OCI-LY7 (cell line): Measurements from ENCODE around the gene STOX2. TPM values are rescaled to one million over a fixed set of nuclear protein-coding genes. Genes with fewer than 3 reads are reported as not detected.

Source experiments
- BruUV-seq: library from RNA; stranded (reverse); fragments of 400-500 nt; replicated peaks from 2 replicates; lab custom pipeline; 2021; lab: Mats Ljungman, UMichigan
- CTCF ChIA-PET: fragments of 300-600 bp; sonication (Branson Sonifier 250); formaldehyde crosslinking; loops from one replicate; lab custom pipeline; 2022; ENCODE audit warnings: antibody characterized with exemption; ENCODE audit not compliant: unreplicated experiment; lab: Charles Lee
- POLR2A ChIA-PET: fragments of 300-600 bp; sonication (Branson Sonifier 250); formaldehyde crosslinking; loops from one replicate; lab custom pipeline; 2022; ENCODE audit warnings: antibody characterized with exemption; lab: Charles Lee
- DNase-seq: peaks from one replicate; pipeline ENCODE4 v3.0.0-alpha.2; 2015; ENCODE audit warnings: low spot score
- H2AFZ ChIP-seq: fragments of 200-600 bp; sonication (generic), shearing (Covaris generic); 2 replicates; pipeline ENCODE4 v1.6.1; 2014; ENCODE audit warnings: mild to moderate bottlenecking, antibody characterized with exemption, low read length, moderate library complexity
- H3K27ac ChIP-seq: fragments of 200-600 bp; sonication (generic); 2 replicates; pipeline ENCODE4 v1.5.1; 2014; ENCODE audit warnings: mixed run types, low read depth, mild to moderate bottlenecking, moderate library complexity, low read length, inconsistent platforms; ENCODE audit not compliant: poor library complexity, severe bottlenecking
- H3K36me3 ChIP-seq: fragments of 200-600 bp; sonication (generic); 2 replicates; pipeline ENCODE4 v1.6.1; 2014; ENCODE audit warnings: mild to moderate bottlenecking, antibody characterized with exemption, low read length, moderate library complexity, mixed read lengths; ENCODE audit not compliant: insufficient read depth
- H3K4me1 ChIP-seq: fragments of 200-600 bp; sonication (generic); 2 replicates; pipeline ENCODE4 v1.5.1; 2014; ENCODE audit warnings: mild to moderate bottlenecking, low read length; ENCODE audit not compliant: insufficient read depth, poor library complexity, severe bottlenecking
- H3K4me2 ChIP-seq: fragments of 200-600 bp; sonication (generic); 2 replicates; pipeline ENCODE4 v1.6.1; 2014; ENCODE audit warnings: mild to moderate bottlenecking, low read length
- H3K4me3 ChIP-seq: fragments of 200-600 bp; sonication (generic); 2 replicates; pipeline ENCODE4 v1.5.1; 2014; ENCODE audit warnings: mild to moderate bottlenecking, low read depth, low read length; ENCODE audit not compliant: poor library complexity, severe bottlenecking
- H3K79me2 ChIP-seq: fragments of 200-600 bp; sonication (generic); 2 replicates; pipeline ENCODE4 v1.6.1; 2016; ENCODE audit warnings: low read depth, mild to moderate bottlenecking, low read length, moderate library complexity, mixed read lengths; ENCODE audit not compliant: insufficient read depth
- H3K9me2 ChIP-seq: fragments of 200-600 bp; sonication (generic); 2 replicates; pipeline ENCODE4 v1.6.1; 2016; ENCODE audit warnings: mild to moderate bottlenecking, low read length, mixed read lengths; ENCODE audit not compliant: insufficient read depth
- H3K9me3 ChIP-seq: fragments of 200-600 bp; sonication (generic); 2 replicates; pipeline ENCODE4 v1.6.1; 2014; ENCODE audit warnings: mild to moderate bottlenecking, mixed run types, low read length, mixed read lengths
- H4K20me1 ChIP-seq: fragments of 200-600 bp; sonication (generic); 2 replicates; pipeline ENCODE4 v1.6.1; 2014; ENCODE audit warnings: mild to moderate bottlenecking, antibody characterized with exemption, low read length, moderate library complexity, mixed read lengths; ENCODE audit not compliant: insufficient read depth
- EZH2phosphoT487 ChIP-seq: fragments of 200-600 bp; sonication (generic); IDR thresholded peaks from 2 replicates; pipeline ENCODE4 v1.6.1; 2018; ENCODE audit warnings: low read depth, borderline replicate concordance, mild to moderate bottlenecking, mixed run types, antibody characterized with exemption, low read length, moderate library complexity, mixed read lengths
- intact Hi-C: fragments of 100-400 bp; cut with micrococcal nuclease; formaldehyde crosslinking; loops from one replicate; pipeline ENCODE4 v1.10.0; 2022; ENCODE audit not compliant: unreplicated experiment
- total RNA-seq, 2 experiments: library from RNA; depleted of rRNA in 1 of 2; stranded (reverse); fragments of >200 nt in 1 of 2; shearing (Covaris generic) in 1 of 2; gene quantifications; 2 replicates each; pipeline ENCODE4 v1.2.3, GENCODE V29; 2014 to 2022
- TF ChIP-seq, protein P1 (sequence below): fragments of 200-600 bp; sonication (generic); conservative IDR thresholded peaks from 2 replicates; pipeline ENCODE4 v1.5.1; 2014; ENCODE audit warnings: mild to moderate bottlenecking, antibody characterized with exemption, low read length, moderate library complexity, mixed read lengths

STOX2 gene
- total RNA-seq, 2 experiments from 2014 or later: 0.38 TPM; not detected in 1

DNA sequence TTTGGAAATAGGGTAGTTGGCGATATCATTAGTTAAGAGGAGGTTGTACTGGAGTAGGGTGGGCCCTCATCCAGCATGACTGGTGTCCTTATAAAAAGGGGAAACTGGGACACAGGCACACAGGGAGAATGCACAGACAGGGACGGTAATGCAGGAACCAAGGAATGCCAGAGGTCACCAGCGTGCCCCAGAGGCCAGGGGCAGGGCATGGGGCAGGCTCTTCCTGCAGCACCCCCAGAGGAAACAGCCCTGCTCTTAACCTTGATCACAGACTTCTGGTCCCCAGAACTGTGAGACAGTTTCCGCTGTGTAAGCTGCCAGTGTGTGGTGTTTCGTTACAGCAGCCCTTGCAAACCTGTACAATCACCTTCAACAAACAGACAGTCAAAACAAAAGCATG, 15.9 kb upstream of the STOX2 start:
- H3K36me3 ChIP-seq: no peaks in the 10 kb centered on the region
- intact Hi-C loops: no loop called here
- H3K9me3 ChIP-seq: no peaks in the 10 kb centered on the region
- no peak overlapping the region for H3K4me3 ChIP-seq
- no peaks in the 10 kb centered on the region for H3K79me2 ChIP-seq
- no TSS peak for BruUV-seq
- no peak overlapping the region for H3K27ac ChIP-seq
- H4K20me1 ChIP-seq: no peaks in the 10 kb centered on the region
- H3K9me2 ChIP-seq: no peaks in the 10 kb centered on the region
- TF ChIP-seq, protein P1, sequence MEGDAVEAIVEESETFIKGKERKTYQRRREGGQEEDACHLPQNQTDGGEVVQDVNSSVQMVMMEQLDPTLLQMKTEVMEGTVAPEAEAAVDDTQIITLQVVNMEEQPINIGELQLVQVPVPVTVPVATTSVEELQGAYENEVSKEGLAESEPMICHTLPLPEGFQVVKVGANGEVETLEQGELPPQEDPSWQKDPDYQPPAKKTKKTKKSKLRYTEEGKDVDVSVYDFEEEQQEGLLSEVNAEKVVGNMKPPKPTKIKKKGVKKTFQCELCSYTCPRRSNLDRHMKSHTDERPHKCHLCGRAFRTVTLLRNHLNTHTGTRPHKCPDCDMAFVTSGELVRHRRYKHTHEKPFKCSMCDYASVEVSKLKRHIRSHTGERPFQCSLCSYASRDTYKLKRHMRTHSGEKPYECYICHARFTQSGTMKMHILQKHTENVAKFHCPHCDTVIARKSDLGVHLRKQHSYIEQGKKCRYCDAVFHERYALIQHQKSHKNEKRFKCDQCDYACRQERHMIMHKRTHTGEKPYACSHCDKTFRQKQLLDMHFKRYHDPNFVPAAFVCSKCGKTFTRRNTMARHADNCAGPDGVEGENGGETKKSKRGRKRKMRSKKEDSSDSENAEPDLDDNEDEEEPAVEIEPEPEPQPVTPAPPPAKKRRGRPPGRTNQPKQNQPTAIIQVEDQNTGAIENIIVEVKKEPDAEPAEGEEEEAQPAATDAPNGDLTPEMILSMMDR: no peak
- no peak for TF ChIP-seq EZH2phosphoT487
- no peaks in the 10 kb centered on the region for H3K4me1 ChIP-seq
- no peak overlapping the region for H3K4me2 ChIP-seq
- no peak overlapping the region for H2AFZ ChIP-seq
- ChIA-PET CTCF (no interaction called here), POLR2A (interaction anchor here (0.8 kb wide), 1 partner anchor 14 kb away, joined by 3 read pairs; no protein-coding TSS in a partner anchor)
- DNase-seq: no peak

DNA sequence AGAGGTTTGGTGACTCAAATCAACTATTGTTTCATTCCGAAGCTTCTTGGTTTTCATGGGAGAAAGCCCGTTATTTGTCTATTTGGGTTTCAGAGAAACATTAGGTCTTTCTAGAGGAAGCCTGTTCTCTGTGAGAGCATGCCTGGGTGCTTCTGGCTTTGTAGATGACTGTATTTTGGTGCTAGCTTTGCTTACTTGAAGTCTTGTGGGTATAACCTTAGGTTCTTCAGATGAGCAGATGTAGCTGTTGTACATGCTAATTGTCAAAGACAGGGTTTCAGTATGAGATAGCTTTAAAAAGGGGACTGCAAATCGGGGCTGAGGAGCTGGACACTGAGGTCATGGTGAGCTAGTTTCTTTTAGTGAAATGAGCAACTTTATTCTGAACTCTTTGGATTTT, 7.9 kb upstream of the STOX2 start:
- TF ChIP-seq, protein P1: no peak
- TF ChIP-seq EZH2phosphoT487: no peak
- ChIA-PET CTCF (no interaction called here), POLR2A (interaction anchor here (0.6 to 1.4 kb wide), 3 partner anchors 22 to 1137 kb away, joined by 3 read pairs; no protein-coding TSS in a partner anchor)
- no peak overlapping the region for H3K4me2 ChIP-seq
- no peaks in the 10 kb centered on the region for H4K20me1 ChIP-seq
- H2AFZ ChIP-seq: no peak overlapping the region
- no peak overlapping the region for H3K4me3 ChIP-seq
- no peak for DNase-seq
- no peaks in the 10 kb centered on the region for H3K4me1 ChIP-seq
- no peaks in the 10 kb centered on the region for H3K36me3 ChIP-seq
- H3K9me3 ChIP-seq: no peaks in the 10 kb centered on the region
- BruUV-seq: no TSS peak
- H3K79me2 ChIP-seq: no peaks in the 10 kb centered on the region
- H3K27ac ChIP-seq: no peak overlapping the region
- intact Hi-C loops: no loop called here
- no peaks in the 10 kb centered on the region for H3K9me2 ChIP-seq

DNA sequence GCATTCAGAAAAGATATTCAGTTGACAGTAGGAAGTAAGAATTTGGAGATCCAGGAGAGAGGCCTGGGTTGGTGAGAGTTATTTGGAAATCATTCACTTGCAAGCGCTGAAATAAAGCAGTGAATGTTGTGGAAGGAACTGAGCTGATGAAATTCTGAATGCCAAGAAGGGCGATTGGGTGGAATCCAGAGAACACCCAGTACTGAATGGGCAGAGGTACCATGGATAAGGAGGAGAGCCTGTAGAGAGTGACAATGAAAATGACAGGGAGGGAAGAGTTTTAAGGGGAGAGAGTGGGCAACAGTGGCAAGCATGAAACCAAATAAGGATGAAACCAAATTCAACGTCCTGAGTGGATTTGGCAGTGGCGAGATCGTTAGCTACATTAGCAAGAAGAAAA, 6.7 kb upstream of the STOX2 start:
- no peak for DNase-seq
- Histone ChIP-seq H3K9me2 (no peaks in the 10 kb centered on the region), H4K20me1 (no peaks in the 10 kb centered on the region), H3K36me3 (no peaks in the 10 kb centered on the region), H2AFZ (no peak overlapping the region), H3K79me2 (no peaks in the 10 kb centered on the region), H3K4me3 (no peak overlapping the region), H3K4me1 (no peaks in the 10 kb centered on the region), H3K4me2 (no peak overlapping the region), H3K9me3 (no peaks in the 10 kb centered on the region), H3K27ac (no peak overlapping the region)
- TF ChIP-seq, protein P1: no peak
- no peak for TF ChIP-seq EZH2phosphoT487
- ChIA-PET POLR2A (interaction anchor here (0.7 kb wide), 1 partner anchor 11 kb away, joined by 3 read pairs; no protein-coding TSS in a partner anchor), CTCF (no interaction called here)
- intact Hi-C loops: no loop called here
- no TSS peak for BruUV-seq
